HG02938 (cell line): ENCODE results near the gene VPS54.
"Not testable (repeated sequence)": the region's sequence is repeated elsewhere in the genome, so short reads cannot be mapped to it uniquely, and the experiment has no call there.

Source experiments
- ATAC-seq: cut with Tn5 transposase; IDR thresholded peaks from one replicate; pipeline ENCODE4 v1.9.1; 2021; ENCODE audit warnings: mild to moderate bottlenecking, moderate library complexity; ENCODE audit not compliant: unreplicated experiment

Gene VPS54

DNA sequence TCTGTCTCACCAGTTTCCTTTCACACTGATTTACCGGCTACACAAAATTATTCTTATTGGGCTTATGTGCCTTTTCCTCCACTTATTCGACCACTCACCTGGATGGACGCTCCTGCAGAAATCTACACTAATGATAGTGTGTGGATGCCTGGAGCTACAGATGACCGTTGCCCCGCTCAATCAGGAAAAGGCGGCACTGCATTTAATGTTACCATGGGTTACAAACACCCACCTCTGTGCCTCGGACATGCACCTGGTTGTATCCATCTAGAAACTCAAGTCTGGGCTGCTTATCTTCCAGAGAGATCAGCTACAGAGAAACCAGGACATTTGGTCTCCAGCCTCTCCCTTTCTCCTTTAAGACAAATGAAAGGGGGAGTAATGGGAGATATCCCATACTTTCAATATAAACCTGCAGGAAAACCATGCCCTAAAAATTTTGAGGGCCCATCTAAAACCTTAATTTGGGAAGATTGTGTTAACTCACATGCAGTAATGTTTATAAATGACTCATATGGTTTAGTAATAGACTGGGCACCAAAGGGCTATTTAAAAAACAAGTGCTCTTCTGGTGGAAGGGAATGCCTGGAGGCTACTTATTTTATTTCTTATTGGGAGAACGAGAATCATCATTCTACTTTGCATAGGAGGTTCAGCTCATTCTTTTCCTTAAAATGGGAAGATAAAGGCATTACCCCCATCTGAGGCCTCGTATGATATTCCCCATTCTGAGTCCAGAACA lies 24.7 kb downstream of the VPS54 start:
- ATAC-seq: not testable (repeated sequence)

DNA sequence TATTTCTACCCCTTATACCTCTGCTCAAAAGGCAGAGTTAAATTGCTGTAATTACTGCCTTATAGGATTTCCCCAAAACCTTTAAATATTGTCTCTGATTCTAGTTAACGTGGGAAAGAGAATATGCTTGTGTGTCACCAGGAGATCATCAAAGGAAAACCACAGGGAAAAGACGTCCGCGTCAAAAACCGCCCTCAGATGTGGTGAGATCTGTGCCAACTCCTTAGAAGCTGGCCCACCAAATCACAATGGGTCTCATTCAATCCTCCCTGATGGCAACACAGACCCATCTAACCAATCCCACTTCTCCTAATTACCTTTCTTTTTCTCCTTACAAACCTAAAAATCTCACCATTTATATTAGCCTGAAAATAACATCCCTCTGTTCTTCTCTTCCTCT lies 25.4 kb downstream of the VPS54 start:
- ATAC-seq: no peak

DNA sequence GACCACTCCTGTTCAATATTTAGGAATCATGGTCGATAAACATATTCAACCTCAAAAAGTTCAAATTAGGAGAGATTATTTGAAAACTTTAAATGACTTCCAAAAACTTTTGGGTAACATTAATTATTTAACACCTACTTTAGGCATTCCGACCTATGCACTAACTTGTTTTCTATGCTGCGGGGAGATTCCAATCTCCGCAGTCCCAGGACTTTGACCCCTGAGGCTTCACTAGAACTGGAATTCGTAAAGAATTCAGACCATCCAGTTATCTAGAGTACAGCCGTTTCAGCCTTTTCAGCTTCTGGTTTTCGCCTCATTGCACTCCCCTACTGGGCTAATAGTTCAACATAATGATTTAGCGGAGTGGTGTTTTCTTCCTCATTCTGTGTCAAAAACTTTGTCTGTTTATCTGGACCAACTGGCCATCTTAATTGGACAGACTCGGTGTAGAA lies 26.1 kb downstream of the VPS54 start:
- not testable (repeated sequence) for ATAC-seq

GRCh38 chr2:63992061-63992685 lies 27.1 kb downstream of the VPS54 start:
- no peak for ATAC-seq

DNA sequence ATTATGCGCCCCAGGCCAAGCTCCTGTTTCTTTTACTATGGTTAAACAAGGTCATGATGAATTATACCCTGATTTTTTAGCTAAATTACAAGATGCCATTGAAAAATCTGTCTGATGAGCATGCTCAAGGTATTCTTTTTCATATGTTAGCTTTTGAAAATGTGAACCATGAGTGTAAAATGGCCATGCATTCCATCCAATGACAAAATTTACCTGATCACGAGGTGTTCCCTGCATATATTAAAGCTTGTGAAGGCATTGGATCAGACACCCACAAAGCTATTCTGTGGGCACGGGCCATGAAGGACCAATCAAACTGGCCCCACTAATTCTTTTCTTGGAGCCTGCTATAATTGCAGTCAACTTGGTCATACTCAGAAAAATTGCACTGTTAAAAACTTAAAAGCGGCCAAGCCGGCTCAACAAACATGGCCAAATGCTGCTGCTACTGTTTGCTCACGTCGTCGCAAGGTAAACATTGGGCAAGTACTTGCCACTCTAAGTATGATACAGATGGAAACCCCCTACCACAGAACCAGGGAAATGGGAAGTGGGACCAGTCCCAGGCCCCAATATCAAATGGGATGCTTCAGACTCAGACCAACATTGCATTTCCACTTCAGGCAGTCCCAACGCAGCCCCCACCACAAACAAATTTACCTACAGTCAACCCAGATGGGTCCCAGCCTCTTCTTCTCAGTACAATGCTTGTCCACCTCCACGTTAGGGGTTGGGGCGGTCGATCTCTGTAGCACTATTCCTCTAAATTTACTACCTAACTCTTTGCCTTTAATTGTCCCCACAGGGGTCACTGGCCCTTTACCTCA lies 27.8 kb downstream of the VPS54 start:
- not testable (repeated sequence) for ATAC-seq

DNA sequence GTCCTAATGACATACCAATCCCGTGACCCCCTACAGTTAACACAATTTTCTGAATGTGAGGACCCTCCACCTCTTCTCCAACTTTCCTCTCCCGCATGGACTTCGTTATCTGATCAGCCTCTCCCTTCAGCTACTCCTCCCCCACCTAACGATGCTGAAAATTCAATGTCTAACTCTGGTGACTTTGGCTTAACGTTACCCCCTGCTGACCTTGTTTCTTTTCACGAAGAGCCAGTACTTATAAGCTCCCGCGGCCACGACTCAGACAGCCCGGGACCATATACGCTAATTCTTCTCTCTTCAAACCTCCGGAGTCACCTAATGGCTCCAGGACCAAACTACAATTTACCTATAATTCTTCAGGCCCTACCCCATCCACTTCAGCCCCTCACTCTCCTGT lies 29.2 kb downstream of the VPS54 start:
- ATAC-seq: no peak

DNA sequence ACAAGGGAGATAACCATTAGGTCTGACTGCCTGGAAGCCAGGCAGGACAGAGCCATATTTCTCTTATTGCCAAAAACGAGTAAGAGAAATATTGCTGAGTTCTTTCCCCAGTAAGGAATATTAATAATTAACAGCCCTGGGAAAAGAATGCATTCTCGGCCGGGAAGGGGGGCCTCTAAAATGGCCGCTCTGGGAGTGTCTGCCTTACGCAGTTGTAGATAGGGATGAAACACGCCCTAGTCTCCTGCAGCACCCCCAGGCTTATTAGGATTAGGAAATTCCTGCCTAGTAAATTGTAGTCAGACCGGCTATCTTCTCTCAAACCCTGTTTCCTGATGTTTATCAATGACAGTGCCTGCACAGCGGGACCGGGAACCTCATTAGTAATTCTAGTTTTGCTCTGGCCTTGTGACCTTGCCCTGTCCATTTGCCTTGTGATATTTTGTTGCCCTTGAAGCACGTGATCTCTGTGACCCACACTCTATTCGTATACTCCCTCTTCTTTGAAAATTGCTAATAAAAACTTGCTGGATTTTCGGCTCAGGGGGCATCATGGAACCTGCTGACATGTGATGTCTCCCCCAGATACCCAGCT lies 30.3 kb downstream of the VPS54 start:
- not testable (repeated sequence) for ATAC-seq

DNA sequence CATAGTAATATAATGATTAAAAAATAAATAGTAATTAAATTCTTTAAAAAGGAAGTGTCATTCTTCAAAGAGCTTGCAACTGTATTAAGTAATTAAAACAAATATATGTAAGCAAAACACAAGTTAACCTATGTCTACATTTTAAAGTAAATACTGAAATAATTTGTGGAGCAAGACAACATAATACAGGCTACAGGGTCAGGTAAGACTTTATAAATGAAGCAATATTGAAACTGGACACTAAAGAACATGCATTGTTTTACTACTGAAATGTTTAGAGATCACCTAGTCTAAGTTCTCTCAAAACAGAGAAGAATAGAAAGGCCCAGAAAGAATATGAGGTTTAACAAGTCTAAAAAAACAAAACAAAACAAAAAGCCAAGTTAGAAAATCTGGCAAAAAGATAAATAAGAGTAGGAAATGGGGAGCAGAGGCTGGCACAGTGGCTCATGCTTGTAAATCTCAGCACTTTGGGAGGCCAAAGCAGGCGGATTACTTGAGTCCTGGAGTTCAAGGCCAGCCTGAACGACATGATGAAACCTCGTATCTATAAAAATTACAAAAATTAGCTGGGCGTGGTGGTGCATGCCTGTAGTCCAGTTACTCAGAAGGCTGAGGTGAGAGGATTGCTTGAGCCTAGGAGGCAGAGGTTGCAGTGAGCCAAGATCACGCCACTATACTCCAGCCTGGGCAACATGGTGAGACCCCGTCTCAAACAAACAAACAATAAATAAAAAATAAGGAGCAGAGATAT lies 34.4 kb downstream of the VPS54 start:
- ATAC-seq: no peak

GRCh38 chr2:63983986-63984605 lies 35.1 kb downstream of the VPS54 start:
- ATAC-seq: no peak

DNA sequence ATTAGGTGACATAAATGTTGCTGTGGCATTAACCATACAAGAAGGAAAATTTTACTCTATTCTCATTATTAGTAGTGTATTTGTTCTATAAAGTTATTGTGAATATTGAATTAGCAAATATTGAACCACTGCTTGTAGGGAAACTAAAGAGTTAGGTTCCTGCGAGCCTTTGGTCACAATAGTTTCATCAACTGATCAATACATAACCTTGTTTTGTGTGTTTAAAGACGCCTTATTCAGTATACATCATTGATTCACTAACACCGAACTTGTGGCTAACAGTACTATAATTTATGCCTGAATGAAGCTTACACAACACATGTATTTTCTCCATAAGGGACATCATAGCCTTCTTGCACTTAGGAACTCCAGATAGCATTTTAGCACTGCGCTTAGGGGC lies 36.9 kb downstream of the VPS54 start:
- no peak for ATAC-seq

GRCh38 chr2:63981702-63982103 lies 37.5 kb downstream of the VPS54 start:
- ATAC-seq: no peak

DNA sequence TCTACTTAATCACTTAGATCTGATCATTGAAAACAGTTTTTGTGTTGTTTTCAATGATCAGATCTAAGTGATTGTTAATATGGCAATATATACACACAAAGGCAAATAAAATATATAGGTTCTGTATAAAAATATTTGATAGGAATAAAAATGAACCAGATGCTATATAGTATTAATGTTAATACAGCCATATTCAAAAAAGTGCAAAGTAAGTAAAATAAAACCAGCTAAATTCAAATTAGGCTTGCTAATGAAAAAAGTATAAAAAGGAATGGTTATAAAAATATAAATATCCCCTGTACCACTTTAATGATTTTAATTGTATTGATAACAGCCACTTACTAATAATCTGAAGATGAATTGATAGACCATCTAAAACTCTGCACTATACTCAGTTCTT lies 38.4 kb downstream of the VPS54 start:
- ATAC-seq: no peak

DNA sequence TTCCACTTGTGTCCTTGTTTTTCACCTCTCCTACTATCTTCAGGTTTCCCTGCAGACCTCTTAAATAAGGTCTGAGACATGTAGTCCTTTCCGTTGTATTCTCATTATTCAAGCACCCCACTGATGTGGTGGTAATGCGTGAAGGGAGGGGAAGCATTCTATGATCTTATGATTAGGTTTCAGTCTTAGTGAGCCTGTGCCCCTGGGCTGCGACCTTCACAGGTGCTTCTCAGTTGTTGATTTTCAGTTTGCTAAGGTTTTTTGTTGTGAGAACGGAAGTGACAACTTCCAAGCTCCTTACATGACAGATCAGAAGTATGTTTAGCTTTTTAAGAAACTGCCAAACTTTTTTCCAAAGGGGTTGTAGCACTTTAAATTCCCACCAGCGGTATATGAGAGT lies 41.3 kb downstream of the VPS54 start:
- ATAC-seq: no peak

- ATAC-seq: no peak
These were observed 43.1 kb downstream of the VPS54 start for GRCh38 chr2:63976125-63976510.

DNA sequence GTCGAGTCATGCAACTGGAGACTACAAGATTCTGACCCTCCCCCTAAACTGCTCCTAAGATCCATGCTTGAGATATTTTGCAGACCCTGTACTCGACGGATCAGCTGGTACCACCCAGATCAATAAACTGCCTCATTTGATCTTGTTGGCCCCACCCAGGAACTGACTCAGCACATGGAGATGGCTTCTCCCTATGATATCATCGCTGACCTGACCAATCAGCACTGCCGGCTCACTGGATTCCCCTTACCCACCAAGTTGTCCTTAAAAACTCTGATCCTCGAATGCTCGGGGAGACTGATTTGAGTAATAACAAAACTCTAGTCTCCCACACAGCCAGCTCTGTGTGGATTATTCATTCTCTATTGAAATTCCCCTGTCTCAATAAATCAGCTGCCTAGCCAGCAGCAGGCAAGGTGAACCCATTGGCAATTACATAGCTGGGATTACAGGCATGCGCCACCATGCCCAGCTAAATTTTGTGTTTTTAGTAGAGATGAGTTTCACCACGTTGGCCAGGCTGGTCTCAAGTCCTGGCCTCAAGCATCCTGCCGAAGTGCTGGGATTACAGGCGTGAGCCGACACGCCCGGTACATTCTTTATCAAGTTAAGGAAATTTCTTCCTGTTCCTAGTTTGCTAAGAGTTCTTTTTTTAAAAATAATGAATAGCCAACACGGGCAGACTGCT lies 43.6 kb downstream of the VPS54 start:
- no peak for ATAC-seq

DNA sequence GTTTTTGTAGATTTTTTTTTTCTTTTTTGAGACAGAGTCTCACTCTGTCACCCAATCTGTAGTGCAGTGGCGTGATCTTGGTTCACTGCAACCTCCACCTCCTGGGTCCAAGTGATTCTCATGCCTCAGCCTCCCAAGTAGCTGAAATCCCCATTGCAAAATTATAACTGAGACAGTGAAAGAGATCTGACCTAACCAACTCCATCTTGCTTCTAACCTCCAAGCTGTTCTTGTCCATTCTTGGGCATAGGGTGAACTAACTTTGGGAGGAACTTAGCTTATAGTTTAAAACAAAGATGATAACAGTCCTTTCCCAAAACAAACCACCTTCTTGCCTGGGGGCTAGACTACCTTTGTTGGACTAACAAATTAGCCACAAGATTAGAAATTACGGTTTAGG lies 44.2 kb downstream of the VPS54 start:
- not testable (repeated sequence) for ATAC-seq

DNA sequence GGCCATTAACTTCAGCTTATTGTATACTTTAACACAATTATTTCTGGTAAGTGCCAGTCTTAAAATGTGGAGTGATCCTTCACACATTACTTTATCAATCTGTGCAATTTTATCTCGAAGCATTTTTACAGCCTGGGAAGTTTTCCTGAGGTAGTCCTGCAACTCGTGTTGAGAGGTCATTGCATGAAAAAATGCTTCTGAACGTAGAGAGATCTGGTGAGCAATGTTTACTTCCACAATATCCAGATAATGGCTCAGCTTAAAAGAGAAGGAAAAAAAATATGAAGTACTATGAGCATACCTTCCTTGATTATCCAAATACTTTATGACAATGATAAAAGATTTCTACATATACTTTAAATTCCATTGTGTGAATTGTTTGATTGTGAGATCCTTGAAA lies 57.0 kb downstream of the VPS54 start:
- ATAC-seq: no peak

- ATAC-seq: no peak
These were observed 68.8 kb downstream of the VPS54 start for GRCh38 chr2:63950414-63950813.

- no peak for ATAC-seq
These were observed 76.4 kb downstream of the VPS54 start for GRCh38 chr2:63942788-63943187.

DNA sequence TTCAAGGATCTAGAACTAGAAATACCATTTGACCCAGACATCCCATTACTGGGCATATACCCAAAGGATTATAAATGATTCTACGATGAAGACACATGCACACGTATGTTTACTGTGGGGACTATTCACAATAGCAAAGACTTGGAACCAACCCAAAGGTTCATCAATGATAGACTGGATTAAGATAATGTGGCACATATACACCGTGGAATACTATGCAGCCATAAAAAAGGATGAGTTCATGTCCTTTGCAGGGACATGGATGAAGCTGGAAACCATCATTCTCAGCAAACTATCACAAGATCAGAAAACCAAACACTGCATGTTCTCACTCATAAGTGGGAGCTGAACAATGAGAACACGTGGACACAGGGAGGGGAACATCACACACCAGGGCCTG lies 87.1 kb downstream of the VPS54 start:
- not testable (repeated sequence) for ATAC-seq
